K562 (cell line): ENCODE measurements around the gene TLE3. TPM values are rescaled to one million over a fixed set of nuclear protein-coding genes. Genes with fewer than 3 reads are reported as not detected.
A peak's percentile ranks its signal among the peaks of the same experiment; 100 is the strongest.

ENCODE experiments used
- MGA ChIP-seq: fragments of 450-650 bp; IDR thresholded peaks from 2 replicates; pipeline ENCODE4 v1.6.1; 2016; ENCODE audit warnings: mild to moderate bottlenecking, moderate library complexity
- MYC ChIP-seq, 2 experiments: fragments of 250-450 bp in 1 of 2; sonication (Bioruptor Pico) in 1 of 2; IDR thresholded peaks; 2 replicates each; pipeline versions ENCODE4 v1.5.1 to v1.6.1; 2012 to 2021; ENCODE audit warnings: low read depth in 2 of 2, borderline replicate concordance in 1 of 2, improper control_type of control experiment in 1 of 2, low read length in 1 of 2, mild to moderate bottlenecking in 1 of 2, moderate library complexity in 1 of 2
- RNF2 ChIP-seq: sonication (generic); IDR thresholded peaks from 2 replicates; pipeline ENCODE4 v1.6.1; 2016
- SMARCE1 ChIP-seq: fragments of 450-650 bp; IDR thresholded peaks from 2 replicates; pipeline ENCODE4 v1.7.1; 2016; ENCODE audit warnings: mild to moderate bottlenecking
- UBTF ChIP-seq, 2 experiments: IDR thresholded peaks; 2 replicates each; pipeline ENCODE4 v1.6.1; 2012; ENCODE audit warnings: improper control_type of control experiment in 2 of 2, low read depth in 2 of 2, low read length in 2 of 2, borderline replicate concordance in 1 of 2
- ZNF384 ChIP-seq: IDR thresholded peaks from 2 replicates; pipeline ENCODE4 v1.6.1; 2012; ENCODE audit warnings: low read depth, low read length, improper control_type of control experiment
- ZSCAN29 ChIP-seq: fragments of 450-650 bp; IDR thresholded peaks from 2 replicates; pipeline ENCODE4 v1.6.1; 2017
- polyA plus RNA-seq, 8 experiments: library from polyadenylated mRNA; depleted of rRNA in 4 of 8; stranded (reverse) in 5 of 8; unstranded in 3 of 8; fragments of >200 nt; fragmentation: Nextera tagmentation in 2 of 8; fragmentation: Illumina TruSeq in 1 of 8; extraction: Ambion mirVana in 2 of 8; extraction: Trizol in 1 of 8; gene quantifications; 2 replicates each; pipeline versions ENCODE4 v1.2.1 to v1.2.3, GENCODE V29; 2011 to 2014; ENCODE audit warnings: inconsistent platforms in 1 of 8, missing spikeins in 1 of 8
- total RNA-seq, 7 experiments: library from RNA; depleted of rRNA in 6 of 7; stranded (reverse); fragments of >200 nt in 6 of 7; fragmentation: Illumina TruSeq in 2 of 7; extraction: Trizol in 2 of 7; gene quantifications; 2 replicates each; pipeline versions ENCODE4 v1.2.1 to v1.2.3, GENCODE V29; 2011 to 2021; ENCODE audit warnings: low replicate concordance in 1 of 7
- TF ChIP-seq, protein P1 (sequence below): fragments of 250-450 bp; sonication (Bioruptor Pico); IDR thresholded peaks from 2 replicates; pipeline ENCODE4 v1.9.0; 2021; ENCODE audit warnings: mild to moderate bottlenecking, inconsistent platforms

Gene TLE3
- total and polyA plus RNA-seq, 9 of the 15 experiments (the other 6 are each of a cell fraction or from before 2014, with no cell fraction given) = 1.5 to 84.2 (median 14.1) TPM

GRCh38 chr15:70100474-70101341 is 3.0 kb upstream of the TLE3 start (continued):
- TF ChIP-seq MGA (peak; percentile 91), UBTF (IDR thresholded peaks at IDR 0.05; ENCODE audit: borderline replicate concordance in 1 of 2, low read depth in 2 of 2, low read length in 2 of 2) (peak in 1 of 2 experiments; percentile 18; a peak in 1 of 4 replicates), ZSCAN29 (0 out of 2 replicates have a peak, but pooled peaks have one; percentile 36), SMARCE1 (peak; percentile 24; the same call in 1 of the 2 replicates), ZNF384 (peak; percentile 5; the same call in 1 of the 2 replicates), RNF2 (0 out of 2 replicates have a peak, but pooled peaks have one; percentile 40), MYC (IDR thresholded peaks at IDR 0.05; ENCODE audit: low read depth, low read length) (peak; percentile 39; the same call in 1 of the 2 replicates), MYC (CRISPR knock-in tag; IDR thresholded peaks at IDR 0.05; ENCODE audit: borderline replicate concordance, low read depth) (no peak)
- TF ChIP-seq, protein P1, sequence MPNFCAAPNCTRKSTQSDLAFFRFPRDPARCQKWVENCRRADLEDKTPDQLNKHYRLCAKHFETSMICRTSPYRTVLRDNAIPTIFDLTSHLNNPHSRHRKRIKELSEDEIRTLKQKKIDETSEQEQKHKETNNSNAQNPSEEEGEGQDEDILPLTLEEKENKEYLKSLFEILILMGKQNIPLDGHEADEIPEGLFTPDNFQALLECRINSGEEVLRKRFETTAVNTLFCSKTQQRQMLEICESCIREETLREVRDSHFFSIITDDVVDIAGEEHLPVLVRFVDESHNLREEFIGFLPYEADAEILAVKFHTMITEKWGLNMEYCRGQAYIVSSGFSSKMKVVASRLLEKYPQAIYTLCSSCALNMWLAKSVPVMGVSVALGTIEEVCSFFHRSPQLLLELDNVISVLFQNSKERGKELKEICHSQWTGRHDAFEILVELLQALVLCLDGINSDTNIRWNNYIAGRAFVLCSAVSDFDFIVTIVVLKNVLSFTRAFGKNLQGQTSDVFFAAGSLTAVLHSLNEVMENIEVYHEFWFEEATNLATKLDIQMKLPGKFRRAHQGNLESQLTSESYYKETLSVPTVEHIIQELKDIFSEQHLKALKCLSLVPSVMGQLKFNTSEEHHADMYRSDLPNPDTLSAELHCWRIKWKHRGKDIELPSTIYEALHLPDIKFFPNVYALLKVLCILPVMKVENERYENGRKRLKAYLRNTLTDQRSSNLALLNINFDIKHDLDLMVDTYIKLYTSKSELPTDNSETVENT (CRISPR knock-in tag) = 0 out of 2 replicates have a peak, but pooled peaks have one; percentile 45
